Liver (tissue), 9 donors: ENCODE measurements around the gene OTOGL. TPM values are rescaled to one million over a fixed set of nuclear protein-coding genes. Genes with fewer than 3 reads are reported as not detected.

ENCODE experiments used
- DNase-seq: peaks from one replicate; pipeline ENCODE4 v3.0.0-alpha.2; 2017; ENCODE audit warnings: low spot score
- H3K27ac ChIP-seq, 2 donors: one replicate each; pipeline ENCODE4 v1.7.0; 2013; ENCODE audit warnings: inconsistent platforms in 2 of 2, low read length in 2 of 2, control low read depth in 1 of 2, low read depth in 1 of 2, mild to moderate bottlenecking in 1 of 2
- H3K27me3 ChIP-seq, 4 donors: one replicate each; pipeline versions ENCODE4 v1.6.1 to v1.7.0; 2013; ENCODE audit warnings: low read length in 3 of 4, inconsistent platforms in 1 of 4, mild to moderate bottlenecking in 1 of 4, moderate library complexity in 1 of 4; ENCODE audit not compliant: control insufficient read depth in 4 of 4, insufficient read depth in 4 of 4
- H3K36me3 ChIP-seq, 4 donors: one replicate each; pipeline versions ENCODE4 v1.6.1 to v1.7.0; 2013; ENCODE audit warnings: low read length in 3 of 4, mild to moderate bottlenecking in 3 of 4, low read depth in 1 of 4, moderate library complexity in 1 of 4; ENCODE audit not compliant: control insufficient read depth in 4 of 4, insufficient read depth in 3 of 4
- H3K4me1 ChIP-seq, 4 donors: one replicate each; pipeline versions ENCODE4 v1.6.1 to v1.7.0; 2013; ENCODE audit warnings: low read length in 3 of 4, mild to moderate bottlenecking in 3 of 4, moderate library complexity in 1 of 4; ENCODE audit not compliant: control insufficient read depth in 4 of 4, insufficient read depth in 4 of 4
- H3K4me3 ChIP-seq, 3 donors: one replicate each; pipeline versions ENCODE4 v1.6.1 to v1.7.0; 2013; ENCODE audit warnings: low read length in 3 of 3, control low read depth in 1 of 3, low read depth in 1 of 3, mild to moderate bottlenecking in 1 of 3
- H3K9ac ChIP-seq, 2 donors: one replicate each; pipeline ENCODE4 v1.7.0; 2013; ENCODE audit warnings: low read length in 2 of 2, mild to moderate bottlenecking in 2 of 2, moderate library complexity in 2 of 2, control low read depth in 1 of 2, low read depth in 1 of 2
- H3K9me3 ChIP-seq, 4 donors: one replicate each; pipeline versions ENCODE4 v1.6.1 to v1.7.0; 2013; ENCODE audit warnings: low read length in 3 of 4; ENCODE audit not compliant: control insufficient read depth in 4 of 4
- CTCF ChIP-seq: fragments of 150-350 bp; IDR thresholded peaks from 2 replicates; pipeline ENCODE4 v1.5.1; 2017; ENCODE audit warnings: improper control_type of control experiment, low read depth, low read length; ENCODE audit not compliant: missing input control
- FOXA1 ChIP-seq: IDR thresholded peaks from 2 replicates; pipeline ENCODE4 v1.6.1; 2016; ENCODE audit warnings: antibody characterized with exemption
- FOXA2 ChIP-seq: IDR thresholded peaks from 2 replicates; pipeline ENCODE4 v1.6.1; 2016; ENCODE audit warnings: antibody characterized with exemption
- GABPA ChIP-seq, 2 donors: IDR thresholded peaks in 1 of 2; conservative IDR thresholded peaks in 1 of 2; 2 replicates each; pipeline ENCODE4 v1.6.1; 2016; ENCODE audit warnings: antibody characterized with exemption in 2 of 2, mild to moderate bottlenecking in 1 of 2, moderate library complexity in 1 of 2
- HNF4G ChIP-seq: IDR thresholded peaks from 2 replicates; pipeline ENCODE4 v1.6.1; 2016; ENCODE audit warnings: antibody characterized with exemption
- MAX ChIP-seq: IDR thresholded peaks from 2 replicates; pipeline ENCODE4 v1.6.1; 2016; ENCODE audit warnings: antibody characterized with exemption
- RAD21 ChIP-seq, 2 donors: IDR thresholded peaks; 2 replicates each; pipeline ENCODE4 v1.6.1; 2016; ENCODE audit warnings: antibody characterized with exemption in 2 of 2, mild to moderate bottlenecking in 2 of 2
- REST ChIP-seq: IDR thresholded peaks from 2 replicates; pipeline ENCODE4 v1.6.1; 2016; ENCODE audit warnings: antibody characterized with exemption, mild to moderate bottlenecking
- RXRA ChIP-seq, 2 donors: IDR thresholded peaks; 2 replicates each; pipeline ENCODE4 v1.6.1; 2017 to 2018; ENCODE audit warnings: antibody characterized with exemption in 2 of 2, mild to moderate bottlenecking in 1 of 2
- SP1 ChIP-seq: IDR thresholded peaks from 2 replicates; pipeline ENCODE4 v1.6.1; 2018; ENCODE audit warnings: antibody characterized with exemption, mild to moderate bottlenecking
- ZBTB33 ChIP-seq: IDR thresholded peaks from 2 replicates; pipeline ENCODE4 v1.6.1; 2016; ENCODE audit warnings: antibody characterized with exemption
- WGBS: extraction: QIAGEN DNeasy Blood & Tissue Kit; methylation state at CpG from one replicate; pipeline ENCODE4 v1.1.7; 2013; 5-methylcytosine and 5-hydroxymethylcytosine counted together
- polyA plus RNA-seq, 2 donors: library from polyadenylated mRNA; stranded (reverse) in 1 of 2; unstranded in 1 of 2; fragments of 200-250 nt in 1 of 2; fragments of >200 nt in 1 of 2; fragmentation: Nextera tagmentation in 1 of 2; extraction: Ambion mirVana in 1 of 2; gene quantifications; one replicate each; pipeline versions ENCODE4 v1.2.1 to v1.2.3, GENCODE V29; 2013 to 2015
- total RNA-seq, 2 donors: library from RNA; depleted of rRNA; stranded (reverse); fragments of >200 nt; gene quantifications; one replicate each; pipeline ENCODE4 v1.2.3, GENCODE V29; 2014
- donor health status: healthy.
- donor health status: healthy.
- donor health status: healthy.
- donor health status: healthy.
- donor health status: healthy.

The OTOGL gene
- total RNA-seq (under 1 TPM; 0.08 to 0.09 TPM), polyA plus RNA-seq (under 1 TPM in 1 of 2 donors, not detected in 1; 0.01 TPM)

GRCh38 chr12:80099259-80099658 lies at the start of gene OTOGL:
OTOGL (plus strand) TSS chr12:80099537; CDS start chr12:80209432, 109,895 bp downstream.
- no peak for DNase-seq
- Histone ChIP-seq H3K36me3 (no peaks in the 10 kb centered on the region), H3K27ac (no peak within 1 kb of the TSS), H3K4me3 (no peak within 1 kb of the TSS), H3K4me1 (no peaks in the 10 kb centered on the region), H3K9ac (no peak within 1 kb of the TSS), H3K27me3 (no peaks in the 10 kb centered on the region), H3K9me3 (no peaks in the 10 kb centered on the region)
- 73% methylated on average over 2 of the region's 2 CpGs for WGBS
- no peak for TF ChIP-seq SP1
- no peak for TF ChIP-seq CTCF
- no peak for TF ChIP-seq RAD21 (IDR thresholded peaks at IDR 0.05)
- no peak for TF ChIP-seq ZBTB33
- no peak for TF ChIP-seq MAX
- TF ChIP-seq FOXA2: no peak
- no peak for TF ChIP-seq REST
- TF ChIP-seq RXRA (IDR thresholded peaks at IDR 0.05): no peak
- TF ChIP-seq GABPA (IDR thresholded peaks at IDR 0.05 in 1 of 2, conservative IDR thresholded peaks at IDR 0.05 in 1 of 2): no peak
- no peak for TF ChIP-seq HNF4G

- Histone ChIP-seq H3K27ac (no peak overlapping the region), H3K36me3 (no peaks in the 10 kb centered on the region), H3K4me1 (no peaks in the 10 kb centered on the region), H3K9ac (no peak overlapping the region), H3K4me3 (no peak overlapping the region), H3K27me3 (no peaks in the 10 kb centered on the region), H3K9me3 (no peaks in the 10 kb centered on the region)
- no peak for DNase-seq
- WGBS: 76% methylated on average over 2 of the region's 2 CpGs
- TF ChIP-seq MAX: no peak
- TF ChIP-seq RAD21 (IDR thresholded peaks at IDR 0.05): no peak
- TF ChIP-seq FOXA1: no peak
- TF ChIP-seq CTCF: no peak
- no peak for TF ChIP-seq HNF4G
- TF ChIP-seq SP1: no peak
Observed at GRCh38 chr12:80050236-80050635, 49.1 kb upstream of the OTOGL start.
